ENCODE measurements around the gene KRTAP5-8.

GRCh38 chr11:71500601-71501021, 37.2 kb upstream of the KRTAP5-8 start:
- TF ChIP-seq CTCF (conservative IDR thresholded peaks at IDR 0.05) (no peak), EZH2 (IDR thresholded peaks at IDR 0.05; ENCODE audit: low read depth) (no peak)

All from PC-9 (cell line).